ENCODE measurements around the gene MTG2. TPM values are rescaled to one million over a fixed set of nuclear protein-coding genes. Genes with fewer than 3 reads are reported as not detected.

MTG2 gene
- total RNA-seq, 1 experiment from 2014 or later = 27.9 TPM

GRCh38 chr20:62143081-62143956, 39.5 kb upstream of the MTG2 start, which contains the start of the genes PSMA7 and SS18L1 (continued):
- 0 out of 2 replicates have a peak, but pooled peaks have one; percentile 31 for TF ChIP-seq ARID4B (CRISPR knock-in tag; IDR thresholded peaks at IDR 0.05; ENCODE audit: borderline replicate concordance)
- no peak for TF ChIP-seq GRHL2 (CRISPR knock-in tag; IDR thresholded peaks at IDR 0.05; ENCODE audit: insufficient replicate concordance, severe bottlenecking)
- TF ChIP-seq RORB (CRISPR knock-in tag; IDR thresholded peaks at IDR 0.05) = no peak
- TF ChIP-seq, protein P1, sequence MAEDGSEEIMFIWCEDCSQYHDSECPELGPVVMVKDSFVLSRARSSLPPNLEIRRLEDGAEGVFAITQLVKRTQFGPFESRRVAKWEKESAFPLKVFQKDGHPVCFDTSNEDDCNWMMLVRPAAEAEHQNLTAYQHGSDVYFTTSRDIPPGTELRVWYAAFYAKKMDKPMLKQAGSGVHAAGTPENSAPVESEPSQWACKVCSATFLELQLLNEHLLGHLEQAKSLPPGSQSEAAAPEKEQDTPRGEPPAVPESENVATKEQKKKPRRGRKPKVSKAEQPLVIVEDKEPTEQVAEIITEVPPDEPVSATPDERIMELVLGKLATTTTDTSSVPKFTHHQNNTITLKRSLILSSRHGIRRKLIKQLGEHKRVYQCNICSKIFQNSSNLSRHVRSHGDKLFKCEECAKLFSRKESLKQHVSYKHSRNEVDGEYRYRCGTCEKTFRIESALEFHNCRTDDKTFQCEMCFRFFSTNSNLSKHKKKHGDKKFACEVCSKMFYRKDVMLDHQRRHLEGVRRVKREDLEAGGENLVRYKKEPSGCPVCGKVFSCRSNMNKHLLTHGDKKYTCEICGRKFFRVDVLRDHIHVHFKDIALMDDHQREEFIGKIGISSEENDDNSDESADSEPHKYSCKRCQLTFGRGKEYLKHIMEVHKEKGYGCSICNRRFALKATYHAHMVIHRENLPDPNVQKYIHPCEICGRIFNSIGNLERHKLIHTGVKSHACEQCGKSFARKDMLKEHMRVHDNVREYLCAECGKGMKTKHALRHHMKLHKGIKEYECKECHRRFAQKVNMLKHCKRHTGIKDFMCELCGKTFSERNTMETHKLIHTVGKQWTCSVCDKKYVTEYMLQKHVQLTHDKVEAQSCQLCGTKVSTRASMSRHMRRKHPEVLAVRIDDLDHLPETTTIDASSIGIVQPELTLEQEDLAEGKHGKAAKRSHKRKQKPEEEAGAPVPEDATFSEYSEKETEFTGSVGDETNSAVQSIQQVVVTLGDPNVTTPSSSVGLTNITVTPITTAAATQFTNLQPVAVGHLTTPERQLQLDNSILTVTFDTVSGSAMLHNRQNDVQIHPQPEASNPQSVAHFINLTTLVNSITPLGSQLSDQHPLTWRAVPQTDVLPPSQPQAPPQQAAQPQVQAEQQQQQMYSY (CRISPR knock-in tag; IDR thresholded peaks at IDR 0.05) = no peak
- no peak for TF ChIP-seq SOX15 (CRISPR knock-in tag; IDR thresholded peaks at IDR 0.05)
- peak; percentile 54; the same call in 1 of the 2 replicates for TF ChIP-seq USF2 (CRISPR knock-in tag; IDR thresholded peaks at IDR 0.05)
- TF ChIP-seq AFF4 (CRISPR knock-in tag; IDR thresholded peaks at IDR 0.05; ENCODE audit: borderline replicate concordance) = no peak
- no peak for TF ChIP-seq ERG (CRISPR knock-in tag; IDR thresholded peaks at IDR 0.05)
- TF ChIP-seq SMAD4 (CRISPR knock-in tag; IDR thresholded peaks at IDR 0.05) = no peak
- TF ChIP-seq ZNF423 (CRISPR knock-in tag; IDR thresholded peaks at IDR 0.05) = no peak
- TF ChIP-seq, protein P2, sequence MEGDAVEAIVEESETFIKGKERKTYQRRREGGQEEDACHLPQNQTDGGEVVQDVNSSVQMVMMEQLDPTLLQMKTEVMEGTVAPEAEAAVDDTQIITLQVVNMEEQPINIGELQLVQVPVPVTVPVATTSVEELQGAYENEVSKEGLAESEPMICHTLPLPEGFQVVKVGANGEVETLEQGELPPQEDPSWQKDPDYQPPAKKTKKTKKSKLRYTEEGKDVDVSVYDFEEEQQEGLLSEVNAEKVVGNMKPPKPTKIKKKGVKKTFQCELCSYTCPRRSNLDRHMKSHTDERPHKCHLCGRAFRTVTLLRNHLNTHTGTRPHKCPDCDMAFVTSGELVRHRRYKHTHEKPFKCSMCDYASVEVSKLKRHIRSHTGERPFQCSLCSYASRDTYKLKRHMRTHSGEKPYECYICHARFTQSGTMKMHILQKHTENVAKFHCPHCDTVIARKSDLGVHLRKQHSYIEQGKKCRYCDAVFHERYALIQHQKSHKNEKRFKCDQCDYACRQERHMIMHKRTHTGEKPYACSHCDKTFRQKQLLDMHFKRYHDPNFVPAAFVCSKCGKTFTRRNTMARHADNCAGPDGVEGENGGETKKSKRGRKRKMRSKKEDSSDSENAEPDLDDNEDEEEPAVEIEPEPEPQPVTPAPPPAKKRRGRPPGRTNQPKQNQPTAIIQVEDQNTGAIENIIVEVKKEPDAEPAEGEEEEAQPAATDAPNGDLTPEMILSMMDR (IDR thresholded peaks at IDR 0.05) = no peak
- TF ChIP-seq, protein P3, sequence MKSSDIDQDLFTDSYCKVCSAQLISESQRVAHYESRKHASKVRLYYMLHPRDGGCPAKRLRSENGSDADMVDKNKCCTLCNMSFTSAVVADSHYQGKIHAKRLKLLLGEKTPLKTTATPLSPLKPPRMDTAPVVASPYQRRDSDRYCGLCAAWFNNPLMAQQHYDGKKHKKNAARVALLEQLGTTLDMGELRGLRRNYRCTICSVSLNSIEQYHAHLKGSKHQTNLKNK (CRISPR knock-in tag; IDR thresholded peaks at IDR 0.05) = no peak
- no peak for TF ChIP-seq RELA (CRISPR knock-in tag; IDR thresholded peaks at IDR 0.05; ENCODE audit: borderline replicate concordance)
- TF ChIP-seq, protein P4, sequence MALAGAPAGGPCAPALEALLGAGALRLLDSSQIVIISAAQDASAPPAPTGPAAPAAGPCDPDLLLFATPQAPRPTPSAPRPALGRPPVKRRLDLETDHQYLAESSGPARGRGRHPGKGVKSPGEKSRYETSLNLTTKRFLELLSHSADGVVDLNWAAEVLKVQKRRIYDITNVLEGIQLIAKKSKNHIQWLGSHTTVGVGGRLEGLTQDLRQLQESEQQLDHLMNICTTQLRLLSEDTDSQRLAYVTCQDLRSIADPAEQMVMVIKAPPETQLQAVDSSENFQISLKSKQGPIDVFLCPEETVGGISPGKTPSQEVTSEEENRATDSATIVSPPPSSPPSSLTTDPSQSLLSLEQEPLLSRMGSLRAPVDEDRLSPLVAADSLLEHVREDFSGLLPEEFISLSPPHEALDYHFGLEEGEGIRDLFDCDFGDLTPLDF (CRISPR knock-in tag; IDR thresholded peaks at IDR 0.05) = no peak
- TF ChIP-seq FOXP4 (CRISPR knock-in tag; IDR thresholded peaks at IDR 0.05) = peak; percentile 90

Data from WTC11 (cell line).